Neural crest cell (in vitro differentiated cells): Measurements from ENCODE around the gene SMURF2. TPM values are rescaled to one million over a fixed set of nuclear protein-coding genes. Genes with fewer than 3 reads are reported as not detected.
A peak's percentile ranks its signal among the peaks of the same experiment; 100 is the strongest.

Experiments
- DNase-seq: peaks from one replicate; pipeline ENCODE4 v3.0.0; 2021; ENCODE audit warnings: low read depth, mixed read lengths, low spot score
- H3K27ac Mint-ChIP-seq: one replicate; pipeline ENCODE4 v1.8.0; 2021; ENCODE audit warnings: mild to moderate bottlenecking, mixed read lengths; ENCODE audit not compliant: unreplicated experiment
- H3K27me3 Mint-ChIP-seq: 2 replicates; pipeline ENCODE4 v1.8.0; 2021; ENCODE audit warnings: low read depth, mild to moderate bottlenecking, mixed read lengths
- H3K36me3 Mint-ChIP-seq: 2 replicates; pipeline ENCODE4 v1.8.0; 2021; ENCODE audit warnings: low read depth, mild to moderate bottlenecking, mixed read lengths
- H3K4me1 Mint-ChIP-seq: 2 replicates; pipeline ENCODE4 v1.8.0; 2021; ENCODE audit warnings: mixed read lengths
- H3K4me3 Mint-ChIP-seq: one replicate; pipeline ENCODE4 v1.8.0; 2021; ENCODE audit warnings: mild to moderate bottlenecking, mixed read lengths
- H3K9me3 Mint-ChIP-seq: 2 replicates; pipeline ENCODE4 v1.8.0; 2021; ENCODE audit warnings: mixed read lengths
- CTCF ChIP-seq: fragments of 200-600 bp; sonication (generic); conservative IDR thresholded peaks from 2 replicates; pipeline ENCODE4 v1.5.0; 2021; ENCODE audit warnings: antibody characterized with exemption, mild to moderate bottlenecking
- total RNA-seq: library from RNA; stranded (reverse); gene quantifications from 2 replicates; pipeline ENCODE4 v1.2.1, GENCODE V29; 2021

SMURF2 gene
- total RNA-seq, 1 donor from 2014 or later: 32.7 TPM

DNA sequence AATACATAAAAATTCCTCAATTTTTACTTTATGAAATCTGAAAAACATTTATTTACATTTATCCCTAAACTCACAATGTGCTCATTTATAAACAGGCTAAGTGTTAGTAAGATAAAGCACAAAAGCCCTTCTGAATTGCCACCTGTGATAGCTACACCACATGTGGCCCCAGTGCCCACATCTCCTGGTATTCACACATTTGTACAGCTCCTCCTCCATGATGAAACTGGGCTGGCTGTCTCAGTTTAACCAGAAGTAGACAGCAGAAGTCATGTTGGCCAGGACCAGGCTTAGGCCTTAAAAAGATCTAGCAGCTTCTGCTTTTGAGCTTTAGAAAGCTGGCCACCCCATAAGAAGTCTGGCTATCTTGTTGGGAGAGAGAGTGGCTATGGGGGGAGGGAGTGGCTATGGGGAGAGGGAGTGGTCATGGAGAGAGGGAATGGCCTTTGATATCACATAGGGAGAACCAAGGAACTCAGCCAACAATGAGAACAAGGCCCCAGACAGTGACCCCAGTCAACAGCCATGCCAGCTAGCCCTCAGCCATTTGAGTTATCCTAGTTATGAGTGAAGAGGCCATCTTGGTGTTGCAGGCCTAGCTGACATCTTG, 108.0 kb downstream of the SMURF2 start:
- no peak overlapping the region for H3K4me3 Mint-ChIP-seq
- peaks cover 7% of the 10 kb centered on the region for H3K4me1 Mint-ChIP-seq
- TF ChIP-seq CTCF: no peak
- H3K9me3 Mint-ChIP-seq: no peaks in the 10 kb centered on the region
- H3K36me3 Mint-ChIP-seq: peaks cover 5% of the 10 kb centered on the region
- H3K27me3 Mint-ChIP-seq: no peaks in the 10 kb centered on the region
- H3K27ac Mint-ChIP-seq: no peak overlapping the region
- DNase-seq: no peak

DNA sequence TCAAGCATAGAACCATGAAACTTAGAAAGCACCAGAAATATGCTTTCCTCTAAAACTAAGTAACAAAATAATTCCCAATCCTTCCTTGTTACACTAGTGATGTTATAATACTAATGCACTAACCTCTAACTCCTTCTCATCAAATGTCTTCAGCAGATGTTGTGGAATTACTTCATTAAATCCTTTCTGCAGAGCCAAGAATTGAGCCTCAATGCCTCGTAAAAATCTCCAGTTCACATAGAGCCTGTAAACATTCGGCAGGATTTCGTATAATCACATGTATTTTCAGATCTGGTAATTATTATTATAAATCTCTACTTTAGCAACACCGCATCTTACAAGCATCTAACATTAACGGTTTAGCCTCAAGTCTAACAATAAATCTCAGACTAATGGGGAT, 110.6 kb downstream of the SMURF2 start:
- H3K4me3 Mint-ChIP-seq: no peak overlapping the region
- DNase-seq: no peak
- H3K4me1 Mint-ChIP-seq: peaks cover 11% of the 10 kb centered on the region
- peaks cover 8% of the 10 kb centered on the region for H3K36me3 Mint-ChIP-seq
- H3K27me3 Mint-ChIP-seq: no peaks in the 10 kb centered on the region
- H3K27ac Mint-ChIP-seq: peak overlapping the region; percentile 92
- H3K9me3 Mint-ChIP-seq: no peaks in the 10 kb centered on the region
- no peak for TF ChIP-seq CTCF

DNA sequence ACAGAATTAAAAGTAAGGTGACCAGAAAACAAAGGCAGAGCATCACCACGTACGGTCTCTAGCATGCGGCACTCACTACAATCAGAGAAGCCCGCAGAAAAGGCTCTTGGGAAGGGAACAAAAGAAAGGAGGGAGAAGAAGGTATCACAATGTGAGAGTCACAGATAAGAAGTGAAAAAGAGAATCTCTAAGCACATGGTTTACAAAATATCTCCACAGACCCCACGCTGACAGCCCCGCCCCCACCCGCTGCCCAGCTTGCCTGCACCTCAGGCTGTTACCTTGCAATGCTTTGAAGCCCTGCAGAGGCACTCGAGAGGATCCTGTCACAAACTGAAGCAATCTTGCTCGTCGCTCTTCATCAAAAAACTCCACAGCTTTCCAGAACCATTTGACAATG, 114.8 kb downstream of the SMURF2 start:
- Mint-ChIP-seq H3K4me1 (peaks cover 11% of the 10 kb centered on the region), H3K27me3 (no peaks in the 10 kb centered on the region), H3K27ac (no peak overlapping the region), H3K36me3 (peaks cover 10% of the 10 kb centered on the region), H3K4me3 (no peak overlapping the region), H3K9me3 (no peaks in the 10 kb centered on the region)
- no peak for DNase-seq
- TF ChIP-seq CTCF: no peak

DNA sequence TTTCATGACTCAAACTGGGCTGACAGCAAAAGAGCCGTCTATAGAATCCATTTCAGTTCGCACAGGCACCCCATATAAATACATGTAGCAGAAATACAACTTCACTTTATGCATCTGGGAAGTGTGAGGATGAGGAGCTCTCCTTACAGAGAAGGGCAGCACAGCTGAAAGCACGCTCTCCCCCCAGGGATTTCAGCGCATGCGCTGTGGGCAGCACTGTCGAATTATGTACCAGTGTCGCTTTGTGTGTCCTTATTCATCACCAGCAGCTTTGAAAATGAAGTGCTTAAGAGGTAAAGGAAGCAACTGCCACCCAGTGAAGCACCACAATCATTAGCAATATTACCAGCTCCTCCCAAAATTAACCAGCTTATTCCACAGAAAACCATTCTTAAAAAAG, 115.4 kb downstream of the SMURF2 start:
- Mint-ChIP-seq H3K4me1 (peaks cover 9% of the 10 kb centered on the region), H3K27ac (no peak overlapping the region), H3K9me3 (no peaks in the 10 kb centered on the region), H3K36me3 (peaks cover 12% of the 10 kb centered on the region), H3K4me3 (no peak overlapping the region), H3K27me3 (no peaks in the 10 kb centered on the region)
- no peak for TF ChIP-seq CTCF
- no peak for DNase-seq

DNA sequence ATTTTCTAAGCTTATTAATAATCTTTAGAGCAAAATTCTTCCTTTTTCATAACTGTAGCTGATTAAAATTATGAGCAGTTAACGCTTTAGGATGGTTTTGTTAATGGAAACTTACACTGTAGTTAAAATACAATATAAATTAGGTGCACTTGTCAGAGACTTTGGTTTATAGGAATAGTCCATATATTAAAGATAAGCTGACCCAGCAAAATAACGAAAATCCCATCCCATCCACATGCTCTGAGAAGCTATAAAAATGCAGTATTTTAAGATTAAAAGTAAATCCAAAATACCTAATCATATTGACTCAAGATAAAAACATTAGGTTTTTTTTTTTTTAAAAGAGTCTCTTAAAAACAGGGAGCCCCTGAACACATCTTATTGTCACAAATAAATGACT, 117.4 kb downstream of the SMURF2 start:
- Mint-ChIP-seq H3K4me1 (peaks cover 4% of the 10 kb centered on the region), H3K36me3 (peaks cover 12% of the 10 kb centered on the region), H3K27me3 (no peaks in the 10 kb centered on the region), H3K4me3 (no peak overlapping the region), H3K9me3 (no peaks in the 10 kb centered on the region), H3K27ac (no peak overlapping the region)
- no peak for TF ChIP-seq CTCF
- no peak for DNase-seq
